ENCODE measurements around the gene MEP1A. TPM values are rescaled to one million over a fixed set of nuclear protein-coding genes. Genes with fewer than 3 reads are reported as not detected.
"Not testable (repeated sequence)": the region's sequence is repeated elsewhere in the genome, so short reads cannot be mapped to it uniquely, and the experiment has no call there.

Gene MEP1A
- total RNA-seq, 1 donor from 2014 or later, result not detected

DNA sequence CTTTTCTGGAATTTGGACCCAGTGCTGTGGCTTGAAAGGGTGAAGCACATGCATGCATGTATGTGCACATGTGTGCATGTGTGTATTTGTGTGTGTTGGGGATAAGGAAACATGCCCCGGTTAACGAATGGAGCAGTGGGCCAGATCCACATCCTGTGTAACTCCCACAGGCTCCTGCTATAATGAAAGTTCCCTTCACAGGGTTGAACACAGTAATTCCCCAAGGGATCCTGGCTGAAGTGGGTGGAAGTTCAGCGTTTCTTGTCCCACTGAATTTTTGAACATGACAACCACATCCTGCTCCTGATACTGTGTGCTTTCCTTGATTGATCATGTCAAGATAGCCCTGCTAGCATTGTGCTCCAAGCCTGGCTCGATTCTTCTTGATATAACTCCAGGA, 58.4 kb downstream of the MEP1A start:
- H3K4me3 Mint-ChIP-seq (ENCODE audit: low read depth); DNase-seq (ENCODE audit: low spot score); H3K27ac Mint-ChIP-seq; H3K36me3 Mint-ChIP-seq (ENCODE audit: low read depth); intact Hi-C loops (cut with micrococcal nuclease); H3K4me1 Mint-ChIP-seq (ENCODE audit: low read depth); H3K9me3 Mint-ChIP-seq: not testable (repeated sequence)
- peaks cover 31% of the 10 kb centered on the region for H3K27me3 Mint-ChIP-seq (ENCODE audit: low read depth)

DNA sequence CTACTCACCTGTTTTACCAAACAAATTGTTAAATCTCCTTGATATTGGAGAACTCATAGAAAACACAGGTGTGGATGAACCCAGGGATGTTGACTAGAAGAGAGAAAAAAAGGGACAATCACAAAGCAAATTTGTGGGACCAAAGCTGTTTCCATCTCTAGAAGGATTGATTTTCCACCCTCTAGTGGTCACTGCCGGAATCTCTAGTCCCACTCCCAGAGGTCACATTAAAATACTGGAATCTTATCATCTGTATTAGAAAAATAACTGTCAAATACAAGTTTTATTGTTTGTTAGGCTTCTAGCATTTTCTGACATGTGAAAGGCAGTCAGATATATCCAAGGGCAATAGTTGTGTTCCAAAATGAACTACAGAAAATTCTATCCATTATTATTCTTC, 62.8 kb downstream of the MEP1A start:
- H3K36me3 Mint-ChIP-seq (ENCODE audit: low read depth); intact Hi-C loops (cut with micrococcal nuclease); H3K4me3 Mint-ChIP-seq (ENCODE audit: low read depth); H3K27ac Mint-ChIP-seq; H3K27me3 Mint-ChIP-seq (ENCODE audit: low read depth); DNase-seq (ENCODE audit: low spot score); H3K4me1 Mint-ChIP-seq (ENCODE audit: low read depth); H3K9me3 Mint-ChIP-seq: not testable (repeated sequence)

GRCh38 chr6:46862381-46862780, 69.2 kb downstream of the MEP1A start:
- Mint-ChIP-seq H3K27me3 (ENCODE audit: low read depth) (no peaks in the 10 kb centered on the region), H3K36me3 (ENCODE audit: low read depth) (no peaks in the 10 kb centered on the region), H3K27ac (no peak overlapping the region), H3K9me3 (no peaks in the 10 kb centered on the region), H3K4me1 (ENCODE audit: low read depth) (no peaks in the 10 kb centered on the region), H3K4me3 (ENCODE audit: low read depth) (no peak overlapping the region)
- DNase-seq (ENCODE audit: low spot score), result no peak
- intact Hi-C loops (cut with micrococcal nuclease), result no loop called here

GRCh38 chr6:46863791-46864190, 70.6 kb downstream of the MEP1A start:
- no peaks in the 10 kb centered on the region for H3K4me1 Mint-ChIP-seq (ENCODE audit: low read depth)

GRCh38 chr6:46865221-46865620, 72.0 kb downstream of the MEP1A start:
- DNase-seq (ENCODE audit: low spot score), result no peak
- Mint-ChIP-seq H3K36me3 (ENCODE audit: low read depth) (no peaks in the 10 kb centered on the region), H3K27ac (no peak overlapping the region), H3K27me3 (ENCODE audit: low read depth) (no peaks in the 10 kb centered on the region), H3K4me3 (ENCODE audit: low read depth) (no peak overlapping the region), H3K4me1 (ENCODE audit: low read depth) (no peaks in the 10 kb centered on the region), H3K9me3 (no peaks in the 10 kb centered on the region)
- intact Hi-C loops (cut with micrococcal nuclease), result no loop called here

More at GRCh38 chr6:46863791-46864190, 70.6 kb downstream of the MEP1A start:
- no peaks in the 10 kb centered on the region for H3K27me3 Mint-ChIP-seq (ENCODE audit: low read depth)
- no peak for DNase-seq (ENCODE audit: low spot score)
- H3K27ac Mint-ChIP-seq, result no peak overlapping the region
- no peak overlapping the region for H3K4me3 Mint-ChIP-seq (ENCODE audit: low read depth)
- H3K36me3 Mint-ChIP-seq (ENCODE audit: low read depth), result no peaks in the 10 kb centered on the region
- no peaks in the 10 kb centered on the region for H3K9me3 Mint-ChIP-seq
- intact Hi-C loops (cut with micrococcal nuclease), result no loop called here

DNA sequence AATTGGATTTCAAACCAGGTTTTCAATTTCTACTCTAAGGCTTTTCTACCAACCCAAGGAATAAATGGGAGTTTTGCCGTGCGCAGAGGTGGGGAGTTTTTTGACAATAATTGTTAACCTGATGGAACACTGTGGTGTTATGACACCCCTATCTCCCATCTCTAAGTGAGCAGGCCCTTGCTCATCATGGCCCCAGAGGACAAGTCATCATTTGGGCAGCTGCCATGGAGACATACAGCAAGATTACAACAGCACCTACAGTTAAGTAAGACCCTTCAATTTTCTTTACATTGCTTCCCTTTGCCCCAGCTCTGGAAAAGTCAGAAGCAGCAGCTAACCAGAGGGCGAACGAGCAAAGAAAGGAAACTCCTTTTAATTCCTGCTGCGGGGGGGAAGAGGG, 74.2 kb downstream of the MEP1A start:
- H3K9me3 Mint-ChIP-seq, result no peaks in the 10 kb centered on the region
- no peaks in the 10 kb centered on the region for H3K4me1 Mint-ChIP-seq (ENCODE audit: low read depth)
- no peaks in the 10 kb centered on the region for H3K36me3 Mint-ChIP-seq (ENCODE audit: low read depth)
- no peaks in the 10 kb centered on the region for H3K27me3 Mint-ChIP-seq (ENCODE audit: low read depth)
- DNase-seq (ENCODE audit: low spot score), result no peak
- H3K27ac Mint-ChIP-seq, result no peak overlapping the region
- intact Hi-C loops (cut with micrococcal nuclease), result no loop called here
- H3K4me3 Mint-ChIP-seq (ENCODE audit: low read depth), result no peak overlapping the region

GRCh38 chr6:46876126-46876525, 82.9 kb downstream of the MEP1A start:
- intact Hi-C loops (cut with micrococcal nuclease), result no loop called here
- Mint-ChIP-seq H3K4me3 (ENCODE audit: low read depth) (no peak overlapping the region), H3K9me3 (no peaks in the 10 kb centered on the region), H3K4me1 (ENCODE audit: low read depth) (no peaks in the 10 kb centered on the region), H3K36me3 (ENCODE audit: low read depth) (no peaks in the 10 kb centered on the region), H3K27ac (no peak overlapping the region), H3K27me3 (ENCODE audit: low read depth) (peaks cover 2% of the 10 kb centered on the region)
- no peak for DNase-seq (ENCODE audit: low spot score)

- H3K36me3 Mint-ChIP-seq (ENCODE audit: low read depth), result no peaks in the 10 kb centered on the region
- intact Hi-C loops (cut with micrococcal nuclease), result no loop called here
- no peak overlapping the region for H3K27ac Mint-ChIP-seq
- H3K4me3 Mint-ChIP-seq (ENCODE audit: low read depth), result no peak overlapping the region
- no peak for DNase-seq (ENCODE audit: low spot score)
- no peaks in the 10 kb centered on the region for H3K4me1 Mint-ChIP-seq (ENCODE audit: low read depth)
- H3K9me3 Mint-ChIP-seq, result no peaks in the 10 kb centered on the region
- peaks cover 2% of the 10 kb centered on the region for H3K27me3 Mint-ChIP-seq (ENCODE audit: low read depth)
These were observed 85.8 kb downstream of the MEP1A start for GRCh38 chr6:46879003-46879402.

GRCh38 chr6:46882645-46883044, 89.5 kb downstream of the MEP1A start:
- no peak for DNase-seq (ENCODE audit: low spot score)
- no peaks in the 10 kb centered on the region for H3K36me3 Mint-ChIP-seq (ENCODE audit: low read depth)
- no peaks in the 10 kb centered on the region for H3K27me3 Mint-ChIP-seq (ENCODE audit: low read depth)
- no peak overlapping the region for H3K4me3 Mint-ChIP-seq (ENCODE audit: low read depth)
- H3K4me1 Mint-ChIP-seq (ENCODE audit: low read depth), result no peaks in the 10 kb centered on the region
- intact Hi-C loops (cut with micrococcal nuclease), result no loop called here
- H3K27ac Mint-ChIP-seq, result no peak overlapping the region
- no peaks in the 10 kb centered on the region for H3K9me3 Mint-ChIP-seq

- intact Hi-C loops (cut with micrococcal nuclease), result no loop called here
- no peak overlapping the region for H3K4me3 Mint-ChIP-seq (ENCODE audit: low read depth)
- no peak overlapping the region for H3K27ac Mint-ChIP-seq
- no peaks in the 10 kb centered on the region for H3K36me3 Mint-ChIP-seq (ENCODE audit: low read depth)
- no peaks in the 10 kb centered on the region for H3K27me3 Mint-ChIP-seq (ENCODE audit: low read depth)
- no peak for DNase-seq (ENCODE audit: low spot score)
- no peaks in the 10 kb centered on the region for H3K9me3 Mint-ChIP-seq
- no peaks in the 10 kb centered on the region for H3K4me1 Mint-ChIP-seq (ENCODE audit: low read depth)
These were observed 94.8 kb downstream of the MEP1A start for GRCh38 chr6:46888031-46888430.

- Mint-ChIP-seq H3K9me3 (no peaks in the 10 kb centered on the region), H3K4me1 (ENCODE audit: low read depth) (no peaks in the 10 kb centered on the region), H3K36me3 (ENCODE audit: low read depth) (no peaks in the 10 kb centered on the region), H3K4me3 (ENCODE audit: low read depth) (no peak overlapping the region), H3K27ac (no peak overlapping the region), H3K27me3 (ENCODE audit: low read depth) (no peaks in the 10 kb centered on the region)
- no peak for DNase-seq (ENCODE audit: low spot score)
- intact Hi-C loops (cut with micrococcal nuclease), result no loop called here
These were observed 95.4 kb downstream of the MEP1A start for GRCh38 chr6:46888578-46888977.

Other genes with a start within 250 kb of the MEP1A start
- gene CYP39A1, start 140.6 kb upstream of the MEP1A start, total RNA-seq, result not detected in 2 replicates
- gene SLC25A27, start 140.4 kb upstream of the MEP1A start, total RNA-seq, result 0.53 and 1.3 TPM in 2 replicates
- not detected in 2 replicates for gene TDRD6, start 105.5 kb upstream of the MEP1A start, total RNA-seq
- not detected in 2 replicates for gene PLA2G7, start 58.0 kb upstream of the MEP1A start, total RNA-seq
- gene ANKRD66, start 46.5 kb upstream of the MEP1A start, total RNA-seq, result not detected in 2 replicates
- not detected in 2 replicates for gene ADGRF5, start 128.5 kb downstream of the MEP1A start, total RNA-seq
- not detected in 2 replicates for gene ADGRF1, start 248.9 kb downstream of the MEP1A start, total RNA-seq